ENCODE data around the gene CEP89. TPM values are rescaled to one million over a fixed set of nuclear protein-coding genes. Genes with fewer than 3 reads are reported as not detected.
"Not testable (repeated sequence)": the region's sequence is repeated elsewhere in the genome, so short reads cannot be mapped to it uniquely, and the experiment has no call there.

Gene CEP89
- total RNA-seq, 1 experiment from 2014 or later: 27.6 TPM

- H3K4me3 ChIP-seq (replicated peaks in 1 of 2; ENCODE audit: low read depth in 1 of 2, low read length in 2 of 2); BruUV-seq (replicated peaks); H2AFZ ChIP-seq (ENCODE audit: low read depth, low read length, poor library complexity, severe bottlenecking); H3K9me3 ChIP-seq (ENCODE audit: control insufficient read depth in 1 of 2, insufficient read depth in 1 of 2, low read depth in 1 of 2, low read length in 2 of 2); H3K9me2 ChIP-seq (ENCODE audit: insufficient read depth); H3K27me3 ChIP-seq (ENCODE audit: insufficient read depth, low read length); ATAC-seq; CTCF ChIA-PET; intact Hi-C loops (cut with micrococcal nuclease); H3K4me1 ChIP-seq (ENCODE audit: control insufficient read depth in 1 of 2, insufficient read depth in 2 of 2, low read length in 2 of 2); H3K27ac ChIP-seq (ENCODE audit: low read depth, low read length); RAD21 ChIA-PET (ENCODE audit: low non-redundant PET in 1 of 2, low total read pairs in 2 of 2, uncharacterized antibody in 2 of 2, unreplicated experiment in 2 of 2); DNase-seq (ENCODE audit: low read depth, low spot score); H4K20me1 ChIP-seq (ENCODE audit: insufficient read depth); H3K79me2 ChIP-seq (ENCODE audit: insufficient read depth, low read length); POLR2A ChIA-PET; H3K9ac ChIP-seq (ENCODE audit: low read length); H3K4me2 ChIP-seq (ENCODE audit: low read length): not testable (repeated sequence)
- H3K36me3 ChIP-seq (ENCODE audit: control insufficient read depth in 1 of 2, insufficient read depth in 2 of 2, low read length in 2 of 2): peaks cover 8 to 20% of the 10 kb centered on the region in 2 experiments; a peak in 3 of 4 replicates
Observed at GRCh38 chr19:32997061-32997464, 25.3 kb upstream of the CEP89 start.

- H3K9ac ChIP-seq (ENCODE audit: low read length); RAD21 ChIA-PET (ENCODE audit: low non-redundant PET in 1 of 2, low total read pairs in 2 of 2, uncharacterized antibody in 2 of 2, unreplicated experiment in 2 of 2); BruUV-seq (replicated peaks); ATAC-seq; POLR2A ChIA-PET; H3K27me3 ChIP-seq (ENCODE audit: insufficient read depth, low read length); H3K4me1 ChIP-seq (ENCODE audit: control insufficient read depth in 1 of 2, insufficient read depth in 2 of 2, low read length in 2 of 2); H3K4me3 ChIP-seq (replicated peaks in 1 of 2; ENCODE audit: low read depth in 1 of 2, low read length in 2 of 2); H3K27ac ChIP-seq (ENCODE audit: low read depth, low read length); CTCF ChIA-PET; H4K20me1 ChIP-seq (ENCODE audit: insufficient read depth); H2AFZ ChIP-seq (ENCODE audit: low read depth, low read length, poor library complexity, severe bottlenecking); H3K9me2 ChIP-seq (ENCODE audit: insufficient read depth); H3K9me3 ChIP-seq (ENCODE audit: control insufficient read depth in 1 of 2, insufficient read depth in 1 of 2, low read depth in 1 of 2, low read length in 2 of 2); DNase-seq (ENCODE audit: low read depth, low spot score); intact Hi-C loops (cut with micrococcal nuclease); H3K4me2 ChIP-seq (ENCODE audit: low read length); H3K79me2 ChIP-seq (ENCODE audit: insufficient read depth, low read length): not testable (repeated sequence)
- H3K36me3 ChIP-seq (ENCODE audit: control insufficient read depth in 1 of 2, insufficient read depth in 2 of 2, low read length in 2 of 2): peaks cover 10 to 23% of the 10 kb centered on the region in 2 experiments; a peak in 3 of 4 replicates
Observed at GRCh38 chr19:32995966-32996365, 24.2 kb upstream of the CEP89 start.

GRCh38 chr19:32988724-32989123, 17.0 kb upstream of the CEP89 start:
- no peak overlapping the region for H3K27ac ChIP-seq (ENCODE audit: low read depth, low read length)
- RAD21 ChIA-PET (ENCODE audit: low non-redundant PET in 1 of 2, low total read pairs in 2 of 2, uncharacterized antibody in 2 of 2, unreplicated experiment in 2 of 2): no interaction called here
- no peaks in the 10 kb centered on the region for H3K79me2 ChIP-seq (ENCODE audit: insufficient read depth, low read length)
- ATAC-seq (no peak), DNase-seq (ENCODE audit: low read depth, low spot score) (no peak)
- no peak overlapping the region for H3K4me3 ChIP-seq (replicated peaks in 1 of 2; ENCODE audit: low read depth in 1 of 2, low read length in 2 of 2)
- no peak overlapping the region for H3K4me2 ChIP-seq (ENCODE audit: low read length)
- H2AFZ ChIP-seq (ENCODE audit: low read depth, low read length, poor library complexity, severe bottlenecking): no peak overlapping the region
- POLR2A ChIA-PET: no interaction called here
- no peaks in the 10 kb centered on the region for H3K27me3 ChIP-seq (ENCODE audit: insufficient read depth, low read length)
- no peaks in the 10 kb centered on the region for H4K20me1 ChIP-seq (ENCODE audit: insufficient read depth)
- CTCF ChIA-PET: no interaction called here
- BruUV-seq (replicated peaks): TSS peak; percentile 14
- H3K9ac ChIP-seq (ENCODE audit: low read length): no peak overlapping the region
- intact Hi-C loops (cut with micrococcal nuclease): no loop called here
- H3K9me2 ChIP-seq (ENCODE audit: insufficient read depth): no peaks in the 10 kb centered on the region
- H3K36me3 ChIP-seq (ENCODE audit: control insufficient read depth in 1 of 2, insufficient read depth in 2 of 2, low read length in 2 of 2): peaks cover 8 to 13% of the 10 kb centered on the region in 2 experiments; a peak in 3 of 4 replicates
- no peaks in the 10 kb centered on the region for H3K9me3 ChIP-seq (ENCODE audit: control insufficient read depth in 1 of 2, insufficient read depth in 1 of 2, low read depth in 1 of 2, low read length in 2 of 2)
- H3K4me1 ChIP-seq (ENCODE audit: control insufficient read depth in 1 of 2, insufficient read depth in 2 of 2, low read length in 2 of 2): no peaks in the 10 kb centered on the region
- no peak for TF ChIP-seq SIN3A (IDR thresholded peaks at IDR 0.05; ENCODE audit: low read depth)
- no peak for TF ChIP-seq POLR2A (IDR thresholded peaks at IDR 0.05; ENCODE audit: borderline replicate concordance, extremely low read depth, insufficient read depth, insufficient read length)
- TF ChIP-seq CBX3 (IDR thresholded peaks at IDR 0.05; ENCODE audit: low read depth): no peak
- TF ChIP-seq FOSL1 (IDR thresholded peaks at IDR 0.05; ENCODE audit: low read depth): no peak
- TF ChIP-seq CEBPB (IDR thresholded peaks at IDR 0.05; ENCODE audit: low read depth): no peak
- TF ChIP-seq YY1 (IDR thresholded peaks at IDR 0.05; ENCODE audit: extremely low read depth, insufficient replicate concordance, low read depth, low read length): no peak
- no peak for TF ChIP-seq POLR2AphosphoS5 (IDR thresholded peaks at IDR 0.05; ENCODE audit: low read depth, low read length)
- TF ChIP-seq TCF7L2 (IDR thresholded peaks at IDR 0.05; ENCODE audit: borderline replicate concordance, extremely low read depth, insufficient read depth, insufficient read length): no peak
- no peak for TF ChIP-seq ZBTB33 (IDR thresholded peaks at IDR 0.05; ENCODE audit: extremely low read depth, insufficient replicate concordance, low read length)
- no peak for TF ChIP-seq EZH2 (IDR thresholded peaks at IDR 0.05)

Measured in HCT116 (cell line).